GM10266 (cell line): ENCODE measurements around the gene ITPRIP.
A peak's percentile ranks its signal among the peaks of the same experiment; 100 is the strongest.

ENCODE experiments used
- DNase-seq: peaks from one replicate; pipeline ENCODE4 v3.0.0; 2012; ENCODE audit errors: extremely low spot score
- TF ChIP-seq, protein P1 (sequence below): IDR thresholded peaks from 2 replicates; pipeline ENCODE4 v1.5.1; 2012; ENCODE audit warnings: mild to moderate bottlenecking, low read depth; ENCODE audit not compliant: control insufficient read depth, insufficient read depth; ENCODE audit errors: missing control alignments

The ITPRIP gene

DNA sequence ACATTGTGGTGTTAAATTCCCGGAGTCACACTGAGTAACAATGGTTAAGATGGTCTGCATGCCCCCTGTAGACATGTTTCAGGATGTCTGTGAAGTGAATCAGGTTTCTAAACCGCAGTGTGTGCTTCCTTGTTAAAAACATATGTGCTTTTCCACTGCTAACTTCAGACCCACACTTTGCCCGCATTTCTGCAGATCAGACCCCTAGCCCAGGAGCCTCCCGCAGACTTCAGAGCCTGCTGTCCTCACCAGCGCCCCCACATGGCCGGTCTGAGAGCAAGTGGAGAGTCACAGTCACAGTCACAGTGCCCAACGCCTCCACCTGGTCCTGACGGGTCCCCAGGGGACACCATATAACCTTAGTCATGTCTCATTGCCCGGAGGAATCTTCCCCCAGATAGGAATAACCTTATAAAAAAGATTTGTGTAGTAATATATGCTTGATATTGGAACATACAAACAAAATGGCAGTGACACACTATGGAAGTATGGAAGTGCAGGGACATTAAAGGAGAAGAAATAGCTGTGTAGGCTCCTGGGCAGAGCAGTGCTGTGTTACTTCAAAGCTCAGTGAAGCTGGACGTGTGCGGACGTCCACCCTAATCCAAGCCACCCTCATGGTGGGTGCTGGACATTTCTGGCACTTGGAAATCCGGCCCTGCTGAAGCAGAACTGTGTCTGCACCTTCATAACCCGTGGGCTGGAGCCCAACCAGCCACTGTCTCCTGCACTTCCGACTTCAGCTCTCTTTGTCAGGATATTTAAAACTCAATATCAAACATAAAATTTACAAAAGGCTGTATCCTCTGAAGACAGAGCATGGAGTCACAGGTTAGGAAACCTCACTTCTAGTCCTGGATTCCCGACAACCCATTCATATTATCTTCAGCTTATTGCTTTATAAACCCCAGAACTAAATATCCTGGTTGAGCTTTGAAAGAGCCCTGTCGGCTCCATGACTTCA lies 40.3 kb downstream of the ITPRIP start:
- TF ChIP-seq, protein P1, sequence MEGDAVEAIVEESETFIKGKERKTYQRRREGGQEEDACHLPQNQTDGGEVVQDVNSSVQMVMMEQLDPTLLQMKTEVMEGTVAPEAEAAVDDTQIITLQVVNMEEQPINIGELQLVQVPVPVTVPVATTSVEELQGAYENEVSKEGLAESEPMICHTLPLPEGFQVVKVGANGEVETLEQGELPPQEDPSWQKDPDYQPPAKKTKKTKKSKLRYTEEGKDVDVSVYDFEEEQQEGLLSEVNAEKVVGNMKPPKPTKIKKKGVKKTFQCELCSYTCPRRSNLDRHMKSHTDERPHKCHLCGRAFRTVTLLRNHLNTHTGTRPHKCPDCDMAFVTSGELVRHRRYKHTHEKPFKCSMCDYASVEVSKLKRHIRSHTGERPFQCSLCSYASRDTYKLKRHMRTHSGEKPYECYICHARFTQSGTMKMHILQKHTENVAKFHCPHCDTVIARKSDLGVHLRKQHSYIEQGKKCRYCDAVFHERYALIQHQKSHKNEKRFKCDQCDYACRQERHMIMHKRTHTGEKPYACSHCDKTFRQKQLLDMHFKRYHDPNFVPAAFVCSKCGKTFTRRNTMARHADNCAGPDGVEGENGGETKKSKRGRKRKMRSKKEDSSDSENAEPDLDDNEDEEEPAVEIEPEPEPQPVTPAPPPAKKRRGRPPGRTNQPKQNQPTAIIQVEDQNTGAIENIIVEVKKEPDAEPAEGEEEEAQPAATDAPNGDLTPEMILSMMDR = peak; percentile 43
- no peak for DNase-seq

DNA sequence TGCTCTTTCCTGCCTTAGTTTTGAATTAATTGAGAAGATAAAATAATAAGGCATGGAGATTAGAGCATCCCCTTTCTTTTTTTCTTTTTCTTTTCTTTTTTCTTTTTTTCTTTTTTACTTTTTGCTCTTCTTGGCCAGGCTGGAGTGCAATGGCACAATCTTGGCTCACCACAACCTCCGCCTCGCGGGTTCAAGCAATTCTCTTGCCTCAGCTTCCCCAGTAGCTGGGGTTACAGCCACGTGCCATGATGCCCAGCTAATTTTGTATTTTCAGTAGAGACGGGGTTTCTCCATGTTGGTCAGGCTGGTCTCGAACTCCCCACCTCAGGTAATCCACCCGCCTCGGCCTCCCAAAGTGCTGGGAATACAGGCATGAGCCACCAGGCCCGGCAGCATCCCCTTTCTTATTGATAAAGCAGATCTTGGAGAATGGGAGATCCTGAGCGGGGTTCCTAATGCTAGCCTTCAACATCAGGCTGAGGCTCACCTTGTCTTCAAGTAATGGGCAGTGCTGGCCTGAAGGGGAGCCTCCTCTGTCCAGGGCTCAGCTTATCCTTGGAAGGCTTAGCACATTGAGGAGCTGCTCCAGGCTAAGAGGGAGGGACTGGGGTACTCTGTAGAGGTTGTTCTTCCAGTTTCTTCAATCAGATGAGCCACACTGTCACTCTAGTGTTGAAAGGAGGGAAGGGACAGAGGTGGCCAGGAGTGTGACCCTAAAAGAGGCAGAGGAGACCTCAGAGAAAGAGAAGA lies 41.4 kb downstream of the ITPRIP start:
- no peak for DNase-seq
- TF ChIP-seq, protein P1 = no peak

- no peak for DNase-seq
- TF ChIP-seq, protein P1 = no peak
Measured at GRCh38 chr10:104293781-104294321, 44.4 kb downstream of the ITPRIP start.

GRCh38 chr10:104293011-104293410 lies 45.3 kb downstream of the ITPRIP start:
- TF ChIP-seq, protein P1 = no peak
- DNase-seq = no peak

DNA sequence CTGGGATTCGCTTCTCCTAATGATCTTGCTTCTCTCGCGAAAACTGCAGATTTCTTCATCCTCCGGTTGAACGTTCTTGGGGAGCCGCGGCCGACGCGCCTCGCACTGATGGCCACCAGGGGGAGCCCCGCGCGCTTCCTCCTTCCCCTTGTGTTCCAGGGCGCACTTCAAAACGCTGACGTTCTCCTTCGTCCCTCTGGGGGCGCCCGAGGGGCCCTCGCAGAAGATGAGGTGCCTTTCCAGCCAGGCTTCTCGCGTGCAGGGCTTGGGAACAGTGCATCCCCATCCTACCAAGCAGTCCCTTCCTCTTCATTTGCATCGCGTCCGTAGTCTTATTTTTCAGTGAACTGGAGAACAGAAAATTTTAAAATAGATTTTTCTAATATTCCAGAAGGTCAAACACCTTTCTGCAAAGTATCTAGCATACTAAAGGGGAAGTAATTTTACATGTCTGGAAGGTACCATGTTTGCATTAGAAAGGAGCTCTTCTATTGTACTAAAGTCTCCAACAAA lies 46.8 kb downstream of the ITPRIP start:
- TF ChIP-seq, protein P1 = peak; percentile 100
- DNase-seq = peak; percentile 86

DNA sequence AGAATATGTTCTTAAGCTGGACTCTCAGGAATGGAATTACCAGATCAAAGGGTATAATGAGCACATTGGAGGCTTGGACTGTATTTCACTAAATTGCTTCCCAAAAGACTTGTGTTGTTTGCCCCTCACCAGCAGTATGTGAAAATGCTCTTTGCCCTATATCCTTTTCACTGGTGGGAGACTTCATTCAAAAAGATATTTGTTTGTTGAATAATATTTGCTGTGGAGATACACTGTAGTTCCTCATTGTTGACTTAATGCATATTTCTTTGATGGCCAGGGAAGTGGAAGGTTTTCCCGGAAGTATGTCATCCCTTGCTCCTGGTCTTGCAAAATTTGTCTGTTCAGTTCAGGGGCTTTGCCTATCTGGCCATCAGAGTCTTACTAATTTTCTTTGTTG lies 49.9 kb downstream of the ITPRIP start:
- TF ChIP-seq, protein P1 = no peak
- no peak for DNase-seq

DNA sequence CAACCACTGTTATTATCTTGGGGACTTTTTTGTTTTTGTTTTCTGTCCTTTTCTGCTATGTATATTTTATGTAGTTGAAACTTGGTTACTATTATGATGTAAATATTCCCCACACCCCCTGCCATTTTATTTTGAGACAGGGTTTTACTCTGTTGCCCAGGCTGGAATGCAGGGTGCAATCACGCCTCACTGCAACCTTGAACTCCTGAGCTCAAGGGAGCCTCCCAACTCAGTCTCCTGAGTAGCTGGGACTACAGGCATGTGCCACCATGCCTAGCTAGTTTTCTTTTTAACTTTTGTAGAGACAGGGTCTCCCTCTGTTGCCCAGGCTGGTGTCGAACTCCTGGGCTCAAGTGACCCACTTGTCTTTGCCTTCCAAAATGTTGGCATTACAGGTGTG lies 51.3 kb downstream of the ITPRIP start:
- DNase-seq = no peak
- TF ChIP-seq, protein P1 = no peak
